ENCODE data around the gene SOX3.

Gene SOX3

GRCh38 chrX:140503238-140503601, 1.6 kb downstream of the SOX3 start:
- no peaks in the 10 kb centered on the region for H3K36me3 ChIP-seq (ENCODE audit: control insufficient read depth, insufficient read depth, low read length)
- no peak for DNase-seq (ENCODE audit: extremely low read depth, insufficient read length)
- H3K4me3 ChIP-seq (replicated peaks; ENCODE audit: low read depth, low read length) = no peak overlapping the region
- no peaks in the 10 kb centered on the region for H3K27me3 ChIP-seq (replicated peaks; ENCODE audit: control insufficient read depth, insufficient read depth, low read length)
- no peak for TF ChIP-seq CTCF (IDR thresholded peaks at IDR 0.05; ENCODE audit: insufficient read depth, low read length, poor library complexity, severe bottlenecking)

- Histone ChIP-seq H3K27me3 (replicated peaks; ENCODE audit: control insufficient read depth, insufficient read depth, low read length) (no peaks in the 10 kb centered on the region), H3K36me3 (ENCODE audit: control insufficient read depth, insufficient read depth, low read length) (no peaks in the 10 kb centered on the region), H3K4me3 (replicated peaks; ENCODE audit: low read depth, low read length) (no peak overlapping the region)
- no peak for TF ChIP-seq CTCF (IDR thresholded peaks at IDR 0.05; ENCODE audit: insufficient read depth, low read length, poor library complexity, severe bottlenecking)
- DNase-seq (ENCODE audit: extremely low read depth, insufficient read length) = no peak
Measured at GRCh38 chrX:140502491-140503237, 2.2 kb downstream of the SOX3 start.

- Histone ChIP-seq H3K4me3 (replicated peaks; ENCODE audit: low read depth, low read length) (no peak overlapping the region), H3K27me3 (replicated peaks; ENCODE audit: control insufficient read depth, insufficient read depth, low read length) (no peaks in the 10 kb centered on the region), H3K36me3 (ENCODE audit: control insufficient read depth, insufficient read depth, low read length) (no peaks in the 10 kb centered on the region)
- TF ChIP-seq CTCF (IDR thresholded peaks at IDR 0.05; ENCODE audit: insufficient read depth, low read length, poor library complexity, severe bottlenecking) = no peak
- DNase-seq (ENCODE audit: extremely low read depth, insufficient read length) = no peak
Measured at GRCh38 chrX:140501940-140502468, 2.9 kb downstream of the SOX3 start.

GRCh38 chrX:140501321-140501720, 3.5 kb downstream of the SOX3 start:
- no peak for DNase-seq (ENCODE audit: extremely low read depth, insufficient read length)
- no peak for TF ChIP-seq CTCF (IDR thresholded peaks at IDR 0.05; ENCODE audit: insufficient read depth, low read length, poor library complexity, severe bottlenecking)
- no peaks in the 10 kb centered on the region for H3K36me3 ChIP-seq (ENCODE audit: control insufficient read depth, insufficient read depth, low read length)
- no peak overlapping the region for H3K4me3 ChIP-seq (replicated peaks; ENCODE audit: low read depth, low read length)
- H3K27me3 ChIP-seq (replicated peaks; ENCODE audit: control insufficient read depth, insufficient read depth, low read length) = no peaks in the 10 kb centered on the region

- Histone ChIP-seq H3K4me3 (replicated peaks; ENCODE audit: low read depth, low read length) (no peak overlapping the region), H3K36me3 (ENCODE audit: control insufficient read depth, insufficient read depth, low read length) (no peaks in the 10 kb centered on the region), H3K27me3 (replicated peaks; ENCODE audit: control insufficient read depth, insufficient read depth, low read length) (no peaks in the 10 kb centered on the region)
- no peak for TF ChIP-seq CTCF (IDR thresholded peaks at IDR 0.05; ENCODE audit: insufficient read depth, low read length, poor library complexity, severe bottlenecking)
- DNase-seq (ENCODE audit: extremely low read depth, insufficient read length) = no peak
Measured at GRCh38 chrX:140500441-140500840, 4.4 kb downstream of the SOX3 start.

Measured in GM06990 (cell line).